ENCODE measurements around the gene TIGD6.

The TIGD6 gene

DNA sequence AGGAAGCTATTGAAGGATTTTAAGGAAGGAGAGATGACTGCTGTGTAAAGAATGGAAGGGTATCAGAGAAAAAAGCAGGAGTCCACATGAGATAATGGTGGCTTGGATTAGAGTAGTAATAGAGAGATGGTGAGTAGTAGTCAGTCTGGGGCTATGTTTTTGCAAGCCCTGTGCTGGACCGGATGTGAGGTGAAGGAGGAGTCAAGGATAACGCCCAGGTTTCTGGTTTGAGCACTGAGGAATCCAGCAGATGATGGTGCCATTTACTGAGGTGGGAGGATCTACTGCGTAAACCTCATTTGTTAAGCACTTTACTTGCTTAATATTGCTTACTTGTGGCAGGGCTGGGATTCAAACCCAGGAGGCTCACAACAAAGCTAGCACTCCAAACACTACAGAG is 1.1 kb downstream of the TIGD6 start:
- Histone ChIP-seq H3K4me2 (ENCODE audit: low read length) (peak overlapping the region; percentile 70), H3K27ac (ENCODE audit: low read depth, low read length, poor library complexity, severe bottlenecking) (no peak overlapping the region), H3K9me3 (ENCODE audit: low read length) (no peaks in the 10 kb centered on the region), H4K20me1 (ENCODE audit: insufficient read depth, low read length) (no peaks in the 10 kb centered on the region), H3K4me3 (ENCODE audit: low read depth, low read length, poor library complexity, severe bottlenecking) (peak overlapping the region; percentile 86), H3K36me3 (ENCODE audit: insufficient read depth, low read length) (peaks cover 7% of the 10 kb centered on the region; the same call in 1 of the 2 replicates), H3F3A (ENCODE audit: insufficient read depth, low read length) (no peaks in the 10 kb centered on the region), H3K4me1 (ENCODE audit: insufficient read depth, low read length, severe bottlenecking) (peaks cover 22% of the 10 kb centered on the region), H3K9ac (ENCODE audit: low read length) (peak overlapping the region; percentile 93), H3K27me3 (ENCODE audit: insufficient read depth, low read length) (no peaks in the 10 kb centered on the region), H3K79me2 (ENCODE audit: insufficient read depth, low read length) (peaks cover 20% of the 10 kb centered on the region), H2AFZ (ENCODE audit: low read length) (no peak overlapping the region), H3K9me2 (ENCODE audit: low read depth, low read length) (no peaks in the 10 kb centered on the region)
- no peak for TF ChIP-seq EZH2 (IDR thresholded peaks at IDR 0.05; ENCODE audit: borderline replicate concordance, low read length)
- TF ChIP-seq, protein P1, sequence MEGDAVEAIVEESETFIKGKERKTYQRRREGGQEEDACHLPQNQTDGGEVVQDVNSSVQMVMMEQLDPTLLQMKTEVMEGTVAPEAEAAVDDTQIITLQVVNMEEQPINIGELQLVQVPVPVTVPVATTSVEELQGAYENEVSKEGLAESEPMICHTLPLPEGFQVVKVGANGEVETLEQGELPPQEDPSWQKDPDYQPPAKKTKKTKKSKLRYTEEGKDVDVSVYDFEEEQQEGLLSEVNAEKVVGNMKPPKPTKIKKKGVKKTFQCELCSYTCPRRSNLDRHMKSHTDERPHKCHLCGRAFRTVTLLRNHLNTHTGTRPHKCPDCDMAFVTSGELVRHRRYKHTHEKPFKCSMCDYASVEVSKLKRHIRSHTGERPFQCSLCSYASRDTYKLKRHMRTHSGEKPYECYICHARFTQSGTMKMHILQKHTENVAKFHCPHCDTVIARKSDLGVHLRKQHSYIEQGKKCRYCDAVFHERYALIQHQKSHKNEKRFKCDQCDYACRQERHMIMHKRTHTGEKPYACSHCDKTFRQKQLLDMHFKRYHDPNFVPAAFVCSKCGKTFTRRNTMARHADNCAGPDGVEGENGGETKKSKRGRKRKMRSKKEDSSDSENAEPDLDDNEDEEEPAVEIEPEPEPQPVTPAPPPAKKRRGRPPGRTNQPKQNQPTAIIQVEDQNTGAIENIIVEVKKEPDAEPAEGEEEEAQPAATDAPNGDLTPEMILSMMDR (IDR thresholded peaks at IDR 0.05; ENCODE audit: low read length): no peak

DNA sequence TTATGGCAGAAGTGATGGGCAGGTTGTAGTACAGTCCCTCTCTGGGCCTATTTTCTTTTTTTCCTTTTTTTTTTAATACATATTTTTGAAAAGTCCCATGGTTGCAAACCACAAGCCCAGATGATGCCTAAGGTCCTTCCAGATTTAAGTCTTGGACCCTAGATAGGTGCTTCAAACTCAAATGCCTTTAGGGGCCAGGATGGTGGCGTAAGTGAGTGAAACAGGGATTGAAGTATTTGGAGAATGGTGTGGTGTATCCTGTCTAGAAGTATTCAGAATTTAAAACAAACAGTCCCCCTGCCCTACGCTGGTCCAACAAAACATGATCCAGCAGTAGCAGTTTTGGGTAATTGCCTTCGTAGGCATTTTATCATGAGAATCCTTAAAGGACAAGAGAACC is 2.2 kb downstream of the TIGD6 start:
- H3K4me1 ChIP-seq (ENCODE audit: insufficient read depth, low read length, severe bottlenecking): peaks cover 22% of the 10 kb centered on the region
- TF ChIP-seq EZH2 (IDR thresholded peaks at IDR 0.05; ENCODE audit: borderline replicate concordance, low read length): no peak
- TF ChIP-seq, protein P1 (IDR thresholded peaks at IDR 0.05; ENCODE audit: low read length): no peak
- H3K79me2 ChIP-seq (ENCODE audit: insufficient read depth, low read length): peaks cover 16% of the 10 kb centered on the region

DNA sequence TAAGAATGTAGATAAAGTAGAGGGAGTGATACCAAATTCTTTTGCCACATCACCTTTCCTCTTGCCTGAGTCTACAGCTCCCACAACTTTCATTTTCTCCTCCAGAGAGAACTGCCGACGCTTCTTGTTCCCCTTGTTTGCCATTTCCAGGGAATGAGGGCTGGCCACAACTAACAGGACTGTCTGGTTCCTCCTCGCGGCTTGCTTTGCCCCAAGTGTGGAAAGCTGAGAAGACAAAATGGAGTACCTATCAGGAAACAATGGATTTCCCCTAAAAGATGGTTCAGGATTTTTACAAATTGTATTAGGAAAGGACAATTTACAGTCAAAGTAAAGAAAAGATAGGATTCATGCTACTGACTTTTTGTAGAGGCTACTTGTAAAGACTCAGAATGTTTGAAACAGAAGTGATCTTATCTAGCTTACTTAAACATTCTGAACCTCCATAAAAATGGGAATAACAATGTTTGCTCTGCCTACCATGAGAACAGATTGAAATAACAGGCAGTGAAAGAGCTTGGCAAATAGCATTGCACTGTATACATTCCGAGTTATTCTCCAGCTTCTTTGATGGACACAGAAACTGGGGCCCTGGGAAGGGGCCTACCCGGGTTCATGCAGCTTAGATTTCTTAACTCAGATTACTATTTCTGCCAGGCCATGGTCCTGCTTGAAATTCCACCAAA is 4.1 kb downstream of the TIGD6 start:
- no peaks in the 10 kb centered on the region for H3K79me2 ChIP-seq (ENCODE audit: insufficient read depth, low read length)
- H3K9ac ChIP-seq (ENCODE audit: low read length): no peak overlapping the region
- no peaks in the 10 kb centered on the region for H3K9me2 ChIP-seq (ENCODE audit: low read depth, low read length)
- TF ChIP-seq, protein P1 (IDR thresholded peaks at IDR 0.05; ENCODE audit: low read length): no peak
- no peak for TF ChIP-seq EZH2 (IDR thresholded peaks at IDR 0.05; ENCODE audit: borderline replicate concordance, low read length)
- no peaks in the 10 kb centered on the region for H3F3A ChIP-seq (ENCODE audit: insufficient read depth, low read length)
- no peak overlapping the region for H3K4me2 ChIP-seq (ENCODE audit: low read length)
- no peaks in the 10 kb centered on the region for H3K36me3 ChIP-seq (ENCODE audit: insufficient read depth, low read length)
- no peaks in the 10 kb centered on the region for H3K9me3 ChIP-seq (ENCODE audit: low read length)
- no peak overlapping the region for H3K4me3 ChIP-seq (ENCODE audit: low read depth, low read length, poor library complexity, severe bottlenecking)
- H3K4me1 ChIP-seq (ENCODE audit: insufficient read depth, low read length, severe bottlenecking): peaks cover 11% of the 10 kb centered on the region
- H2AFZ ChIP-seq (ENCODE audit: low read length): no peak overlapping the region
- no peak overlapping the region for H3K27ac ChIP-seq (ENCODE audit: low read depth, low read length, poor library complexity, severe bottlenecking)
- H3K27me3 ChIP-seq (ENCODE audit: insufficient read depth, low read length): no peaks in the 10 kb centered on the region
- no peaks in the 10 kb centered on the region for H4K20me1 ChIP-seq (ENCODE audit: insufficient read depth, low read length)

More for the DNA sequence above, 2.2 kb downstream of the TIGD6 start:
- no peaks in the 10 kb centered on the region for H3K27me3 ChIP-seq (ENCODE audit: insufficient read depth, low read length)
- no peak overlapping the region for H3K27ac ChIP-seq (ENCODE audit: low read depth, low read length, poor library complexity, severe bottlenecking)
- H4K20me1 ChIP-seq (ENCODE audit: insufficient read depth, low read length): no peaks in the 10 kb centered on the region
- no peak overlapping the region for H3K4me3 ChIP-seq (ENCODE audit: low read depth, low read length, poor library complexity, severe bottlenecking)
- H3K36me3 ChIP-seq (ENCODE audit: insufficient read depth, low read length): no peaks in the 10 kb centered on the region
- H3K9ac ChIP-seq (ENCODE audit: low read length): no peak overlapping the region
- H3F3A ChIP-seq (ENCODE audit: insufficient read depth, low read length): no peaks in the 10 kb centered on the region
- no peaks in the 10 kb centered on the region for H3K9me3 ChIP-seq (ENCODE audit: low read length)
- no peaks in the 10 kb centered on the region for H3K9me2 ChIP-seq (ENCODE audit: low read depth, low read length)
- no peak overlapping the region for H2AFZ ChIP-seq (ENCODE audit: low read length)
- no peak overlapping the region for H3K4me2 ChIP-seq (ENCODE audit: low read length)
